Sigmoid colon (tissue), 4 donors: Measurements from ENCODE around the gene C14orf119.

Experiments used
- EP300 ChIP-seq, 4 donors: sonication (generic); formaldehyde crosslinking; IDR thresholded peaks; one replicate each; pipeline ENCODE4 v1.6.1; 2017; ENCODE audit warnings: antibody characterized with exemption in 4 of 4
- POLR2A ChIP-seq, 2 donors: fragments of 450-650 bp; IDR thresholded peaks; one replicate each; pipeline ENCODE4 v1.6.1; 2016; ENCODE audit warnings: antibody characterized with exemption in 2 of 2, mild to moderate bottlenecking in 2 of 2, moderate library complexity in 2 of 2
- POLR2AphosphoS5 ChIP-seq, 4 donors: sonication (generic); formaldehyde crosslinking; IDR thresholded peaks; one replicate each; pipeline ENCODE4 v1.6.1; 2017; ENCODE audit warnings: antibody characterized with exemption in 4 of 4
- TF ChIP-seq, protein P1 (sequence below), 4 experiments: fragments of 450-650 bp in 3 of 4; fragments of 200-600 bp in 1 of 4; IDR thresholded peaks; one replicate each; pipeline ENCODE4 v1.5.1; 2016 to 2019; ENCODE audit warnings: antibody characterized with exemption in 4 of 4, mild to moderate bottlenecking in 3 of 4, moderate library complexity in 2 of 4

- TF ChIP-seq, protein P1, sequence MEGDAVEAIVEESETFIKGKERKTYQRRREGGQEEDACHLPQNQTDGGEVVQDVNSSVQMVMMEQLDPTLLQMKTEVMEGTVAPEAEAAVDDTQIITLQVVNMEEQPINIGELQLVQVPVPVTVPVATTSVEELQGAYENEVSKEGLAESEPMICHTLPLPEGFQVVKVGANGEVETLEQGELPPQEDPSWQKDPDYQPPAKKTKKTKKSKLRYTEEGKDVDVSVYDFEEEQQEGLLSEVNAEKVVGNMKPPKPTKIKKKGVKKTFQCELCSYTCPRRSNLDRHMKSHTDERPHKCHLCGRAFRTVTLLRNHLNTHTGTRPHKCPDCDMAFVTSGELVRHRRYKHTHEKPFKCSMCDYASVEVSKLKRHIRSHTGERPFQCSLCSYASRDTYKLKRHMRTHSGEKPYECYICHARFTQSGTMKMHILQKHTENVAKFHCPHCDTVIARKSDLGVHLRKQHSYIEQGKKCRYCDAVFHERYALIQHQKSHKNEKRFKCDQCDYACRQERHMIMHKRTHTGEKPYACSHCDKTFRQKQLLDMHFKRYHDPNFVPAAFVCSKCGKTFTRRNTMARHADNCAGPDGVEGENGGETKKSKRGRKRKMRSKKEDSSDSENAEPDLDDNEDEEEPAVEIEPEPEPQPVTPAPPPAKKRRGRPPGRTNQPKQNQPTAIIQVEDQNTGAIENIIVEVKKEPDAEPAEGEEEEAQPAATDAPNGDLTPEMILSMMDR (IDR thresholded peaks at IDR 0.05) = no peak
- TF ChIP-seq POLR2A (IDR thresholded peaks at IDR 0.05) (no peak), EP300 (IDR thresholded peaks at IDR 0.05) (no peak), POLR2AphosphoS5 (IDR thresholded peaks at IDR 0.05) (no peak)
Observed at GRCh38 chr14:23119363-23120327, 24.3 kb downstream of the C14orf119 start.
